Lung (tissue), 12 donors: ENCODE measurements around the gene DCST1. TPM values are rescaled to one million over a fixed set of nuclear protein-coding genes. Genes with fewer than 3 reads are reported as not detected.

Experiments
- ATAC-seq: fragments of 200-7000 bp; cut with Tn5 transposase; one replicate; pipeline ENCODE4 v1.9.1; 2020; ENCODE audit warnings: moderate number of reproducible peaks; ENCODE audit not compliant: insufficient read depth, low FRiP score
- DNase-seq, 3 donors: peaks; one replicate each; pipeline ENCODE4 v3.0.0-alpha.2; 2013 to 2017
- H3K27ac ChIP-seq, 2 donors: one replicate each; pipeline ENCODE4 v1.5.1; 2013; ENCODE audit warnings: mild to moderate bottlenecking in 2 of 2, moderate library complexity in 2 of 2, control low read depth in 1 of 2, inconsistent platforms in 1 of 2, low read depth in 1 of 2, low read length in 1 of 2
- H3K27me3 ChIP-seq, 3 donors: one replicate each; pipeline ENCODE4 v1.5.1; 2013; ENCODE audit warnings: low read length in 2 of 3; ENCODE audit not compliant: control insufficient read depth in 3 of 3, insufficient read depth in 3 of 3
- H3K36me3 ChIP-seq, 4 donors: one replicate each; pipeline ENCODE4 v1.5.1; 2013; ENCODE audit warnings: low read length in 4 of 4, mild to moderate bottlenecking in 1 of 4, moderate library complexity in 1 of 4; ENCODE audit not compliant: control insufficient read depth in 4 of 4, insufficient read depth in 4 of 4
- H3K4me1 ChIP-seq, 5 donors: one replicate each; pipeline ENCODE4 v1.5.1; 2013; ENCODE audit warnings: low read length in 5 of 5, mild to moderate bottlenecking in 2 of 5, moderate library complexity in 1 of 5; ENCODE audit not compliant: control insufficient read depth in 5 of 5, insufficient read depth in 5 of 5
- H3K4me3 ChIP-seq: one replicate; pipeline ENCODE4 v1.5.1; 2013; ENCODE audit warnings: mild to moderate bottlenecking, control low read depth, moderate library complexity
- H3K9ac ChIP-seq, 2 donors: one replicate each; pipeline ENCODE4 v1.5.1; 2013; ENCODE audit warnings: low read length in 2 of 2, control low read depth in 1 of 2; ENCODE audit not compliant: insufficient read depth in 1 of 2
- H3K9me3 ChIP-seq, 4 donors: one replicate each; pipeline ENCODE4 v1.5.1; 2013; ENCODE audit warnings: low read length in 3 of 4, mild to moderate bottlenecking in 1 of 4, moderate library complexity in 1 of 4; ENCODE audit not compliant: control insufficient read depth in 4 of 4, insufficient read depth in 3 of 4
- CTCF ChIP-seq: IDR thresholded peaks from 2 replicates; pipeline ENCODE4 v1.5.1; 2012; ENCODE audit warnings: mild to moderate bottlenecking; ENCODE audit errors: control extremely low read depth, extremely low read depth
- WGBS, 2 donors: extraction: QIAGEN DNeasy Blood & Tissue Kit; methylation state at CpG; one replicate each; pipeline ENCODE4 v1.1.7; 2013; 5-methylcytosine and 5-hydroxymethylcytosine counted together
- polyA plus RNA-seq, 2 donors: library from polyadenylated mRNA; stranded (reverse); fragments of 200-250 nt; gene quantifications; one replicate each; pipeline ENCODE4 v1.2.1, GENCODE V29; 2013
- total RNA-seq, 2 donors: library from RNA; depleted of rRNA in 1 of 2; stranded (reverse); fragments of >200 nt in 1 of 2; gene quantifications; one replicate each; pipeline ENCODE4 v1.2.1, GENCODE V29; 2014 to 2021
- donor health status: control.
- donor health status: control.
- donor health status: Bipolar disorder and iron deficiency.
- donor health status: healthy.
- donor health status: DM: yes; HTN: yes; CAD: no.

Gene DCST1
- total and polyA plus RNA-seq, 4 donors: 0.08 to 0.20 TPM; not detected in 2

GRCh38 chr1:155042789-155043188 is 9.2 kb downstream of the DCST1 start:
- no peak for TF ChIP-seq CTCF
- WGBS, 2 donors: 83 to 86% methylated on average over 5 of the region's 5 CpGs
- DNase-seq (no peak), ATAC-seq (no peak)
- Histone ChIP-seq H3K4me1 (peaks cover 0 to 7% (median 4%) of the 10 kb centered on the region in 5 donors), H3K27me3 (no peaks in the 10 kb centered on the region), H3K4me3 (no peak overlapping the region), H3K9me3 (no peaks in the 10 kb centered on the region), H3K27ac (no peak overlapping the region), H3K9ac (no peak overlapping the region), H3K36me3 (no peaks in the 10 kb centered on the region)

GRCh38 chr1:155043301-155043702 is 9.7 kb downstream of the DCST1 start:
- Histone ChIP-seq H3K4me1 (peaks cover 0 to 7% (median 4%) of the 10 kb centered on the region in 5 donors), H3K9ac (no peak overlapping the region), H3K36me3 (no peaks in the 10 kb centered on the region), H3K4me3 (no peak overlapping the region), H3K27me3 (no peaks in the 10 kb centered on the region), H3K27ac (no peak overlapping the region), H3K9me3 (no peaks in the 10 kb centered on the region)
- TF ChIP-seq CTCF: no peak
- DNase-seq (no peak), ATAC-seq (no peak)
- 75 to 93% methylated on average over 12 of the region's 12 CpGs for WGBS, 2 donors

- H3K9ac ChIP-seq: no peak overlapping the region
- H3K4me1 ChIP-seq: peaks cover 0 to 10% (median 4%) of the 10 kb centered on the region in 5 donors
- H3K27me3 ChIP-seq: no peaks in the 10 kb centered on the region
- no peak for DNase-seq
- H3K36me3 ChIP-seq: no peaks in the 10 kb centered on the region
- no peak overlapping the region for H3K4me3 ChIP-seq
- no peak overlapping the region for H3K27ac ChIP-seq
- no peak for TF ChIP-seq CTCF
- ATAC-seq: no peak
- WGBS, 2 donors: 65 to 94% methylated on average over 3 of the region's 3 CpGs
- no peaks in the 10 kb centered on the region for H3K9me3 ChIP-seq
Observed at GRCh38 chr1:155043793-155044192, 10.2 kb downstream of the DCST1 start.

GRCh38 chr1:155044365-155044764 is 10.7 kb downstream of the DCST1 start:
- ATAC-seq: no peak
- Histone ChIP-seq H3K9ac (no peak overlapping the region), H3K27ac (peak overlapping the region in 1 of 2 donors; percentile 74), H3K4me3 (no peak overlapping the region), H3K9me3 (no peaks in the 10 kb centered on the region), H3K27me3 (no peaks in the 10 kb centered on the region), H3K36me3 (no peaks in the 10 kb centered on the region), H3K4me1 (peaks cover 0 to 7% (median 4%) of the 10 kb centered on the region in 5 donors)
- no peak for DNase-seq
- TF ChIP-seq CTCF: no peak
- WGBS, 2 donors: 87 to 92% methylated on average over 6 of the region's 6 CpGs
